OCI-M2 (cell line): Measurements from ENCODE around the gene CAMTA1.
"Not testable (repeated sequence)": the region's sequence is repeated elsewhere in the genome, so short reads cannot be mapped to it uniquely, and the experiment has no call there.

Source experiments
- DNase-seq: peaks from one replicate; lab custom pipeline; 2025; ENCODE audit not compliant: unreplicated experiment; lab: John Stamatoyannopoulos, UW

The CAMTA1 gene

GRCh38 chr1:6785318-6785727 lies at the start of gene CAMTA1:
CAMTA1 (plus strand) TSS chr1:6785454; CDS start chr1:6785531, 77 bp downstream.
- DNase-seq = no peak

GRCh38 chr1:6738987-6739676 lies 46.1 kb upstream of the CAMTA1 start:
- DNase-seq = no peak

GRCh38 chr1:6742676-6743188 lies 42.5 kb upstream of the CAMTA1 start:
- not testable (repeated sequence) for DNase-seq

GRCh38 chr1:6743189-6744101 lies 41.8 kb upstream of the CAMTA1 start:
- DNase-seq = peak; percentile 38

- DNase-seq = no peak
Measured at GRCh38 chr1:6745073-6745472, 40.2 kb upstream of the CAMTA1 start.

- DNase-seq = no peak
Measured at GRCh38 chr1:6747674-6748073, 37.6 kb upstream of the CAMTA1 start.

- DNase-seq = no peak
Measured at GRCh38 chr1:6750490-6750889, 34.8 kb upstream of the CAMTA1 start.

GRCh38 chr1:6753320-6754140 lies 31.7 kb upstream of the CAMTA1 start:
- DNase-seq = no peak

- no peak for DNase-seq
Measured at GRCh38 chr1:6756457-6756856, 28.8 kb upstream of the CAMTA1 start.

- no peak for DNase-seq
Measured at GRCh38 chr1:6757719-6758435, 27.4 kb upstream of the CAMTA1 start.

GRCh38 chr1:6761196-6761737 lies 24.0 kb upstream of the CAMTA1 start:
- DNase-seq = no peak

GRCh38 chr1:6762060-6762459 lies 23.2 kb upstream of the CAMTA1 start:
- DNase-seq = no peak

- no peak for DNase-seq
Measured at GRCh38 chr1:6770751-6771440, 14.4 kb upstream of the CAMTA1 start.

GRCh38 chr1:6771441-6771769 lies 13.8 kb upstream of the CAMTA1 start:
- no peak for DNase-seq

- no peak for DNase-seq
Measured at GRCh38 chr1:6774381-6774780, 10.9 kb upstream of the CAMTA1 start.

- no peak for DNase-seq
Measured at GRCh38 chr1:6775261-6776043, 9.8 kb upstream of the CAMTA1 start.

GRCh38 chr1:6776389-6776788 lies 8.9 kb upstream of the CAMTA1 start:
- no peak for DNase-seq

GRCh38 chr1:6776895-6777294 lies 8.4 kb upstream of the CAMTA1 start:
- no peak for DNase-seq

GRCh38 chr1:6777813-6778212 lies 7.4 kb upstream of the CAMTA1 start:
- no peak for DNase-seq
